ENCODE measurements around the gene MLC1. TPM values are rescaled to one million over a fixed set of nuclear protein-coding genes. Genes with fewer than 3 reads are reported as not detected.

MLC1 gene
- total and polyA plus RNA-seq, 10 of the 15 experiments (the other 5 are each of a cell fraction or from before 2014, with no cell fraction given), result 0.03 to 0.15 (median 0.07) TPM; not detected in 7

DNA sequence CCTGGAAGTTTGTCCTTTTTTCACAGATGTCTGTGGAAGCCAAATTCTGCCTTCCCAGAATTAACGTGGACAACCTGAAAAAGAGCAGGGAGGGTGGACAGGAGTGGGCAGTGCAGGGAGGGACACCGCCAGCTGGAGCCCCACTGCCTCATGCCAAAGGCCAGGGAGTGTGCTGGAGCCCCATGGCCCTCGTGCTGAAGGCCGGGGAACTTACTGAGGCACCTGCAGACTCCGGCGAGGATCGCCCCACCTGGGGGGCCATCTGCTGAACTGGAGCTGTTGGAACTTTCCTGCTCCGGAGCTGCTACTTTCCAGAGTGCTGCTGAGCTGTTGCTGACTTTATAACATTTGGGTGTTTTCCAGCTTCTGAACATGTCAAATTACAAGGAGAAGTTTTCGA is 39.8 kb upstream of the MLC1 start:
- no peak overlapping the region for H3K4me2 ChIP-seq (ENCODE audit: control insufficient read depth, insufficient read depth)
- FAIRE-seq (no peak), DNase-seq (ENCODE audit: low read depth, low spot score) (no peak), ATAC-seq (no peak)
- no peaks in the 10 kb centered on the region for H3K36me3 ChIP-seq (ENCODE audit: control insufficient read depth in 2 of 2, insufficient read depth in 2 of 2, low read length in 1 of 2)
- H2AFZ ChIP-seq (ENCODE audit: control insufficient read depth, low read depth, low read length), result no peak overlapping the region
- H3K27ac ChIP-seq (ENCODE audit: control insufficient read depth, insufficient read depth), result no peak overlapping the region
- H3K79me2 ChIP-seq (ENCODE audit: control insufficient read depth, insufficient read depth, low read length), result no peaks in the 10 kb centered on the region
- H3K4me3 ChIP-seq, result no peak overlapping the region
- POLR2A ChIA-PET, result no interaction called here
- no peaks in the 10 kb centered on the region for H4K20me1 ChIP-seq (ENCODE audit: control insufficient read depth, insufficient read depth)
- no TSS peak for BruUV-seq (replicated peaks)
- intact Hi-C loops (cut with micrococcal nuclease; ENCODE audit: unreplicated experiment) (no loop called here), in situ Hi-C loops (cut with MboI) (loop anchor here (5.0 kb wide), 1 partner anchor 48 kb away; no protein-coding TSS in a partner anchor)
- H3K4me1 ChIP-seq (ENCODE audit: control insufficient read depth, insufficient read depth, low read length), result no peaks in the 10 kb centered on the region
- TF ChIP-seq, protein P1, sequence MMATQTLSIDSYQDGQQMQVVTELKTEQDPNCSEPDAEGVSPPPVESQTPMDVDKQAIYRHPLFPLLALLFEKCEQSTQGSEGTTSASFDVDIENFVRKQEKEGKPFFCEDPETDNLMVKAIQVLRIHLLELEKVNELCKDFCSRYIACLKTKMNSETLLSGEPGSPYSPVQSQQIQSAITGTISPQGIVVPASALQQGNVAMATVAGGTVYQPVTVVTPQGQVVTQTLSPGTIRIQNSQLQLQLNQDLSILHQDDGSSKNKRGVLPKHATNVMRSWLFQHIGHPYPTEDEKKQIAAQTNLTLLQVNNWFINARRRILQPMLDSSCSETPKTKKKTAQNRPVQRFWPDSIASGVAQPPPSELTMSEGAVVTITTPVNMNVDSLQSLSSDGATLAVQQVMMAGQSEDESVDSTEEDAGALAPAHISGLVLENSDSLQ (IDR thresholded peaks at IDR 0.05), result no peak
- TF ChIP-seq MXI1 (IDR thresholded peaks at IDR 0.05; ENCODE audit: low read depth, low read length) (no peak), POLR2AphosphoS2 (IDR thresholded peaks at IDR 0.05; ENCODE audit: low read depth, low read length) (no peak), IKZF1 (conservative IDR thresholded peaks at IDR 0.05) (no peak), CEBPB (IDR thresholded peaks at IDR 0.05; ENCODE audit: borderline replicate concordance in 1 of 2, low read depth in 2 of 2, low read length in 2 of 2) (no peak), IRF4 (IDR thresholded peaks at IDR 0.05; ENCODE audit: low read depth, low read length) (no peak), NFIC (IDR thresholded peaks at IDR 0.05; ENCODE audit: low read depth, low read length) (no peak), POLR2A (IDR thresholded peaks at IDR 0.05; ENCODE audit: low read depth, low read length) (no peak), GABPA (IDR thresholded peaks at IDR 0.05; ENCODE audit: low read depth) (no peak), SMAD5 (IDR thresholded peaks at IDR 0.05; ENCODE audit: low read depth) (no peak), ZNF24 (IDR thresholded peaks at IDR 0.05) (no peak), ETV6 (conservative IDR thresholded peaks at IDR 0.05 in 1 of 2, IDR thresholded peaks at IDR 0.05 in 1 of 2; ENCODE audit: borderline replicate concordance in 1 of 2, low read depth in 1 of 2) (no peak), RUNX3 (IDR thresholded peaks at IDR 0.05; ENCODE audit: low read length) (no peak), SUZ12 (IDR thresholded peaks at IDR 0.05; ENCODE audit: unreplicated experiment) (no peak)
- TF ChIP-seq, protein P2, sequence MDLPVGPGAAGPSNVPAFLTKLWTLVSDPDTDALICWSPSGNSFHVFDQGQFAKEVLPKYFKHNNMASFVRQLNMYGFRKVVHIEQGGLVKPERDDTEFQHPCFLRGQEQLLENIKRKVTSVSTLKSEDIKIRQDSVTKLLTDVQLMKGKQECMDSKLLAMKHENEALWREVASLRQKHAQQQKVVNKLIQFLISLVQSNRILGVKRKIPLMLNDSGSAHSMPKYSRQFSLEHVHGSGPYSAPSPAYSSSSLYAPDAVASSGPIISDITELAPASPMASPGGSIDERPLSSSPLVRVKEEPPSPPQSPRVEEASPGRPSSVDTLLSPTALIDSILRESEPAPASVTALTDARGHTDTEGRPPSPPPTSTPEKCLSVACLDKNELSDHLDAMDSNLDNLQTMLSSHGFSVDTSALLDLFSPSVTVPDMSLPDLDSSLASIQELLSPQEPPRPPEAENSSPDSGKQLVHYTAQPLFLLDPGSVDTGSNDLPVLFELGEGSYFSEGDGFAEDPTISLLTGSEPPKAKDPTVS (IDR thresholded peaks at IDR 0.05; ENCODE audit: low read depth, low read length), result no peak
- TF ChIP-seq, protein P3, sequence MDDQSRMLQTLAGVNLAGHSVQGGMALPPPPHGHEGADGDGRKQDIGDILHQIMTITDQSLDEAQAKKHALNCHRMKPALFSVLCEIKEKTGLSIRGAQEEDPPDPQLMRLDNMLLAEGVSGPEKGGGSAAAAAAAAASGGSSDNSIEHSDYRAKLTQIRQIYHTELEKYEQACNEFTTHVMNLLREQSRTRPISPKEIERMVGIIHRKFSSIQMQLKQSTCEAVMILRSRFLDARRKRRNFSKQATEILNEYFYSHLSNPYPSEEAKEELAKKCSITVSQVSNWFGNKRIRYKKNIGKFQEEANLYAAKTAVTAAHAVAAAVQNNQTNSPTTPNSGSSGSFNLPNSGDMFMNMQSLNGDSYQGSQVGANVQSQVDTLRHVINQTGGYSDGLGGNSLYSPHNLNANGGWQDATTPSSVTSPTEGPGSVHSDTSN (IDR thresholded peaks at IDR 0.05; ENCODE audit: insufficient replicate concordance, low read depth, low read length), result no peak
- SMC1A ChIA-PET (ENCODE audit: uncharacterized antibody, unreplicated experiment), result no interaction called here
- 19% methylated on average over 9 of the region's 9 CpGs for WGBS (ENCODE audit: insufficient coverage, insufficient replicate concordance, low lambda C conversion rate, missing lambda C conversion rate)
- H3K27me3 ChIP-seq (replicated peaks in 1 of 2; ENCODE audit: control insufficient read depth in 2 of 2, insufficient read depth in 2 of 2, low read length in 1 of 2), result no peaks in the 10 kb centered on the region; a peak in 2 of 4 replicates
- no peak overlapping the region for H3K9ac ChIP-seq (ENCODE audit: control insufficient read depth, insufficient read depth, low read length)
- RAD21 ChIA-PET (ENCODE audit: unreplicated experiment), result no interaction called here
- CTCF ChIA-PET, result no interaction called here
- H3K9me3 ChIP-seq (replicated peaks; ENCODE audit: control insufficient read depth, insufficient read depth, low read length), result no peaks in the 10 kb centered on the region; the same call in 2 of the 3 replicates

Measured in GM12878 (cell line).